Muscle layer of duodenum (tissue), 2 donors: ENCODE measurements around the gene LRP10.
A peak's percentile ranks its signal among the peaks of the same experiment; 100 is the strongest.
"Not testable (repeated sequence)": the region's sequence is repeated elsewhere in the genome, so short reads cannot be mapped to it uniquely, and the experiment has no call there.

Experiments used
- H3K27ac ChIP-seq: one replicate; pipeline ENCODE4 v1.7.0; 2013; ENCODE audit warnings: mild to moderate bottlenecking, low read length
- H3K27me3 ChIP-seq: one replicate; pipeline ENCODE4 v1.7.0; 2013; ENCODE audit warnings: low read depth, mild to moderate bottlenecking, control low read depth, low read length
- H3K36me3 ChIP-seq, 2 donors: one replicate each; pipeline ENCODE4 v1.7.0; 2013; ENCODE audit warnings: low read length in 2 of 2, control low read depth in 1 of 2, mild to moderate bottlenecking in 1 of 2; ENCODE audit not compliant: insufficient read depth in 2 of 2, control insufficient read depth in 1 of 2
- H3K4me1 ChIP-seq, 2 donors: one replicate each; pipeline ENCODE4 v1.7.0; 2013; ENCODE audit warnings: low read length in 2 of 2, mild to moderate bottlenecking in 2 of 2, control low read depth in 1 of 2, moderate library complexity in 1 of 2; ENCODE audit not compliant: insufficient read depth in 2 of 2, control insufficient read depth in 1 of 2
- H3K4me3 ChIP-seq, 2 donors: one replicate each; pipeline ENCODE4 v1.7.0; 2013; ENCODE audit warnings: low read length in 2 of 2, low read depth in 1 of 2, mild to moderate bottlenecking in 1 of 2
- H3K9me3 ChIP-seq, 2 donors: one replicate each; pipeline ENCODE4 v1.7.0; 2013; ENCODE audit warnings: low read length in 2 of 2, control low read depth in 1 of 2, mild to moderate bottlenecking in 1 of 2; ENCODE audit not compliant: control insufficient read depth in 1 of 2
- donor health status: healthy.

LRP10 gene

GRCh38 chr14:22908601-22909000 is 37.1 kb downstream of the LRP10 start:
- Histone ChIP-seq H3K9me3 (no peaks in the 10 kb centered on the region), H3K36me3 (peaks cover 45 to 70% of the 10 kb centered on the region in 2 donors), H3K4me1 (peaks cover 0 to 6% of the 10 kb centered on the region in 2 donors), H3K27ac (no peak overlapping the region), H3K27me3 (no peaks in the 10 kb centered on the region), H3K4me3 (no peak overlapping the region)

- Histone ChIP-seq H3K27me3 (no peaks in the 10 kb centered on the region), H3K27ac (no peak overlapping the region), H3K36me3 (peaks cover 22 to 46% of the 10 kb centered on the region in 2 donors), H3K4me1 (peaks cover 0 to 10% of the 10 kb centered on the region in 2 donors), H3K9me3 (no peaks in the 10 kb centered on the region), H3K4me3 (no peak overlapping the region)
These were observed 39.4 kb downstream of the LRP10 start for GRCh38 chr14:22910916-22911315.

- peaks cover 5 to 15% of the 10 kb centered on the region in 2 donors for H3K36me3 ChIP-seq
- H3K27me3 ChIP-seq, H3K9me3 ChIP-seq, H3K27ac ChIP-seq, H3K4me3 ChIP-seq: not testable (repeated sequence)
- H3K4me1 ChIP-seq = peaks cover 12 to 32% of the 10 kb centered on the region in 2 donors
These were observed 43.3 kb downstream of the LRP10 start for GRCh38 chr14:22914836-22915235.

GRCh38 chr14:22915886-22916521 is 44.5 kb downstream of the LRP10 start:
- Histone ChIP-seq H3K4me1 (peaks cover 12 to 32% of the 10 kb centered on the region in 2 donors), H3K4me3 (no peak overlapping the region), H3K36me3 (peaks cover 12 to 21% of the 10 kb centered on the region in 2 donors), H3K27me3 (no peaks in the 10 kb centered on the region), H3K27ac (no peak overlapping the region), H3K9me3 (no peaks in the 10 kb centered on the region)

GRCh38 chr14:22918804-22919600 is 47.5 kb downstream of the LRP10 start, which contains the start of gene RBM23:
RBM23 (minus strand) TSS chr14:22919149.
- Histone ChIP-seq H3K27me3 (no peaks in the 10 kb centered on the region), H3K4me3 (peak within 1 kb of the TSS; percentile 66 to 96), H3K4me1 (peaks cover 12 to 25% of the 10 kb centered on the region in 2 donors), H3K9me3 (no peaks in the 10 kb centered on the region), H3K36me3 (peaks cover 21 to 40% of the 10 kb centered on the region in 2 donors), H3K27ac (peak within 1 kb of the TSS; percentile 100)

GRCh38 chr14:22919601-22919921 is 48.0 kb downstream of the LRP10 start:
- peak overlapping the region; percentile 40 to 50 for H3K4me3 ChIP-seq
- H3K9me3 ChIP-seq = no peaks in the 10 kb centered on the region
- peaks cover 26 to 45% of the 10 kb centered on the region in 2 donors for H3K36me3 ChIP-seq
- peaks cover 12 to 25% of the 10 kb centered on the region in 2 donors for H3K4me1 ChIP-seq
- H3K27me3 ChIP-seq = no peaks in the 10 kb centered on the region
- peak overlapping the region; percentile 91 for H3K27ac ChIP-seq

DNA sequence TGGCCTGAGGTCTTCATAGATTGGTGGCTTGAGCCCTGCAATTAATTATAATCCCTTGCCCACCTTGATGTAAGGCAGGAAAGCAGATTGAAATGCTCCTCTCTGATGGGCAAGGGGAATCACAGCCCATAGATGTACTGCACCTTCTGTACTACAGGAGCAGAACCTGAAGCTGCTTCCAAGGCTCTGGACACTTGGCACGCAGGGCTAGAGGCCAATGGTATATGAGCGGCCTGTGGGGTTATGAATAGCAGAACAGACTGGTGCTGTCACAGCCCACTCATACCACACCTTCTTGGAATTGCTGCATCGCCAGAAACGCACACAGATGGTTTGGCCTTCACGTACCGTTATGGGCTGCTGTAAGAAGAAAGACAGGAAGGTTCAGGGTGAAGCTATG is 49.2 kb downstream of the LRP10 start:
- peaks cover 12 to 24% of the 10 kb centered on the region in 2 donors for H3K4me1 ChIP-seq
- no peaks in the 10 kb centered on the region for H3K9me3 ChIP-seq
- H3K4me3 ChIP-seq = no peak overlapping the region
- H3K27me3 ChIP-seq = no peaks in the 10 kb centered on the region
- no peak overlapping the region for H3K27ac ChIP-seq
- H3K36me3 ChIP-seq = peaks cover 30 to 54% of the 10 kb centered on the region in 2 donors

- Histone ChIP-seq H3K27ac (no peak overlapping the region), H3K27me3 (no peaks in the 10 kb centered on the region), H3K4me3 (no peak overlapping the region), H3K36me3 (peaks cover 33 to 59% of the 10 kb centered on the region in 2 donors), H3K9me3 (no peaks in the 10 kb centered on the region), H3K4me1 (peaks cover 8 to 9% of the 10 kb centered on the region in 2 donors)
These were observed 50.8 kb downstream of the LRP10 start for GRCh38 chr14:22922294-22922693.

- Histone ChIP-seq H3K36me3 (peaks cover 33 to 55% of the 10 kb centered on the region in 2 donors), H3K4me3 (no peak overlapping the region), H3K9me3 (no peaks in the 10 kb centered on the region)
These were observed 52.2 kb downstream of the LRP10 start for GRCh38 chr14:22923746-22924145.

GRCh38 chr14:22925513-22925912 is 54.0 kb downstream of the LRP10 start:
- no peak overlapping the region for H3K27ac ChIP-seq
- H3K9me3 ChIP-seq = no peaks in the 10 kb centered on the region
- peaks cover 28 to 49% of the 10 kb centered on the region in 2 donors for H3K36me3 ChIP-seq
- H3K4me3 ChIP-seq = no peak overlapping the region
- H3K4me1 ChIP-seq = peaks cover 11 to 18% of the 10 kb centered on the region in 2 donors
- H3K27me3 ChIP-seq = no peaks in the 10 kb centered on the region

More at GRCh38 chr14:22923746-22924145, 52.2 kb downstream of the LRP10 start:
- Histone ChIP-seq H3K27ac (no peak overlapping the region), H3K4me1 (peaks cover 11 to 14% of the 10 kb centered on the region in 2 donors), H3K27me3 (no peaks in the 10 kb centered on the region)

- H3K27me3 ChIP-seq = no peaks in the 10 kb centered on the region
- H3K27ac ChIP-seq = no peak overlapping the region
- H3K9me3 ChIP-seq = no peaks in the 10 kb centered on the region
- H3K4me1 ChIP-seq = peaks cover 11 to 20% of the 10 kb centered on the region in 2 donors
- no peak overlapping the region for H3K4me3 ChIP-seq
- H3K36me3 ChIP-seq = peaks cover 23 to 41% of the 10 kb centered on the region in 2 donors
These were observed 54.8 kb downstream of the LRP10 start for GRCh38 chr14:22926316-22926715.
